GM18873 (cell line): ENCODE data around the gene NUP54.

ENCODE experiments used
- ATAC-seq: cut with Tn5 transposase; IDR thresholded peaks from one replicate; pipeline ENCODE4 v1.9.1; 2021; ENCODE audit warnings: mild to moderate bottlenecking, moderate library complexity, moderate number of reproducible peaks; ENCODE audit not compliant: unreplicated experiment, low FRiP score

NUP54 gene

DNA sequence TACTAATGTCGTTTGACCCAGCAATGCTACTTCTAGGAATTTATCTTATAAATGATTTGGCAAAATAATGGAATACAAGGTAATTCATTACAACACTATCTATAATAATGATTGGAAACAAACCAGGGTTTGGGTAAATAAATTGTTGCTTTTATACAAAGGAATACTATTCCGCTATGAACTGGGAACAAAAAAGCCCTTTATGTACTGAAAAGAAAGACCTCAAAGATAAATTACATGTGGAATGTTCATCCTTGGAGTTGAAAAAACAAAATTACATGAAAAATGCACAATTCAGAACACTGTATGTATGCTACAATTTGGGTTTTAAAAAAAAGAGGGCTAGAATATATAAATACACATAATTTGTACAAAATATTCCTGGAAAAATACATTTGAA, 5.2 kb upstream of the NUP54 start:
- no peak for ATAC-seq

DNA sequence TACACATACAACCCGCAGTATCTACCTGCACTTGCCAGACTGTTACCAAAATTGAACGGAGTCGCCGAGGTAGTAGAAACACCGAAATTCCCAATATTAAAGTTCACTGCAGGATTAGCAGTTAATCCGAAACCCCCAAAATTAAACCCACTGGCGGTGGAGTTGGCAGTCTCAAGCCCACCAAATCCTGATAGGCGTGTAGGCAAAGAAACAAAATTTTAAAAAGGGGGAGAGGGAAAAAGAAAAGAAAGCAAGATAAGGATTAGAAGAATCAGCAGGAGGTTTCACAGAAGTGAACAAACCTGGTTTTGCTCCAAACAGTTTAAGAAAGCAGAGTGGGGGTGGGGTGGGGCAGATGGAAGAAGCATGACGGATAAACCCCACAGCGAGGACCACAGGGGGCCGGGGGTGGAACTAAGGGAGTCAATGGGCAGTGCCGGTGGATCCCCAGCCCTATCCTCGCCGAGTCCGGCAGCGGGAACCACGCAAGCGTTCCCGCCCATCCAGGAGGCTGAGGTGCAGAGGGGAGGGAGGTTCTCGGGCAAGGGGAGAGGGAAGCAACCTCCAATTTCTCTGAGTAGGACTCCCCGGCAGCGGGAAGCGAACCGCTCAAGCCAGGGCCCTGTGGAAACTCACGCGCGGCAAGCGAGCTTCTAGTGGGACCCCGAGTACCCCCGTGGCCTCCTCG, 599 bp downstream of the NUP54 start:
- ATAC-seq, result peak; percentile 17

DNA sequence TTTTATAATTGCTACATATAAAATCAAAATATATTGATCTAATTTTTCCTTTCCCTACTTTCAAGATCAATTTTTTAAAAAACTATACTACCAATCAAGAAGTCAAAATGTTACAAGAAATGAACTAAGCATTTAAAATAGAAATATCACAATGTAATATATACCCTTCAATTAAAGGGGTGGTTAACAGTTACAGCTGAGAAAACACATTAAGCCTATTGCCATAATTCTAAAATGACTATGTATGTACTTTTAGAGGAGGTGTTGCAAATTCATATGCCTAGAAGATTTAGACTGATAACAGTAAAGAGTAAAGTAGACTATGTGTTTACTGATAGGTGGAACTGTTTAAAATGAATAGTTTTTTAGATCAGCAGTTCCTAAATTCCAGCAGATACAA, 3.7 kb downstream of the NUP54 start:
- no peak for ATAC-seq

DNA sequence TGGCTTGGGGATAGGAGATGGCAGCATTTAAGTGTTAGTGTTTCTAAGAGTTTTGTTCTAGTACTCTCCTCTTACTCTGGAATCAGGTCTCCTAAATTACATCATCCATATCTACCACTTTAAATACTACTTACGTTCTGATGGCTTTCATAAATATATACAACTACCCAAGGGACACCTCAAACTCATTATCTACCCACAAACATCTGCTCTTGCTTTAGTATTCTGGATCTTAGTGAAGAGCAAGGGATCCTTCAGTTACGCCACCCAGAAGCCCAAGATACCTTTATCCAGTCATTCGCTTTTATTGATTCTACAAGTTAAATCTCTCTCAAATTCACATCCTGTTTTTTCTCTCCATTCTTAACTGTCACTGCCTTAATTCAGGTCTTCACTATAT, 7.0 kb downstream of the NUP54 start:
- ATAC-seq, result no peak

DNA sequence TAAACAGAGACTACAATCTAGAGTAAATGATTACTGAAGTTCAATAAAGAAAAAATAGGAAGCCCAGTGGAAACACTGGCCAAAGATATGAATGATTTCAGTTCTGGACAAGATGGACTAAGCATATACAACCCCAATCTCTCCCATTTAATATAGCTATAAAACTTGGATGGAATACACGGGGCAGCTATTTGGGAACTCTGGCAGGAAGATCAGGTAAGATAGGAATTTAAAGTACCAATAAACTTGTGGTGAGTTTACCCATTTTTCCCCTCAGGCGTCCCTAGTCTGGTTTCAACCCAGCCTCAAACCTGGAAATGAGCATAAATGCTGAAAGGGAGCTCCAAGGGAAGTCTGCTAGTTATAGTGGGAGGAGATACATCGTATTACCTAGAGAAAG, 20.4 kb downstream of the NUP54 start:
- ATAC-seq, result no peak

DNA sequence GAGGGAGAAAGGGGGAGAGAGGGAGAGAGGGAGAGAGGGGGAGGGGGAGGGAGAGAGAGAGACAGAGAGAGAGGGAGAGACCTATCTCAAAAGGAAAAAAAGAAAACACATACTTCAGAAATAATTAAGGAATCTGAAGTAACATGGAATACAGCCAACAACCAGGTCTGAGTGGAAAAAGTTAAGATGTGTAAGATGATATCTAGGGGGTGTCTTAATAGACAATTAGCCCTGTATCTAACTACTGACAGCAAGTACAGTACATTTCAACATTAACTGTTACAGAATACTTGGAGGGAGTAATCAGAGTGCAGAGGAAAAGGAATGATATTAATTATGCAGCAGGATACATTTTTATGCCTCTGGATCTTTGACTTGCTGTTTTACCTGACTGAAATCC, 22.4 kb downstream of the NUP54 start:
- ATAC-seq, result no peak

DNA sequence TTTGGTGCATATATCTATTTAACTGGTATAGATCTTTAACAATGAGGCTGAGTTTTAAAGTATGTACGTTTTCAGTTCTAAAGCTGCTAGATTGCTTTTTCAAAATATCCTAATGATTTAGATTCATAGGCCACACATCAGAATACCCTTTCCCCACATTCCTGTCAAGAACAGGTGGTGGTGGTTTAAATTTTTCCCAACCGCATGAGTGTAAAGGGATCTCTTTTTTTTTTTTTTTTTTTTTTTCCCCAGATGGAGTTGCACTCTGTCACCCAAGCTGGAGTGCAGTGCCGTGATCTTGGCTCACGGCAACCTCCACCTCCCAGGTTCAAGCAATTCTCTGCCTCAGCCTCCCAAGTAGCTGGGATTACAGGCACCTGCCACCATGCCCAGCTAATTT, 28.0 kb downstream of the NUP54 start:
- ATAC-seq, result no peak

DNA sequence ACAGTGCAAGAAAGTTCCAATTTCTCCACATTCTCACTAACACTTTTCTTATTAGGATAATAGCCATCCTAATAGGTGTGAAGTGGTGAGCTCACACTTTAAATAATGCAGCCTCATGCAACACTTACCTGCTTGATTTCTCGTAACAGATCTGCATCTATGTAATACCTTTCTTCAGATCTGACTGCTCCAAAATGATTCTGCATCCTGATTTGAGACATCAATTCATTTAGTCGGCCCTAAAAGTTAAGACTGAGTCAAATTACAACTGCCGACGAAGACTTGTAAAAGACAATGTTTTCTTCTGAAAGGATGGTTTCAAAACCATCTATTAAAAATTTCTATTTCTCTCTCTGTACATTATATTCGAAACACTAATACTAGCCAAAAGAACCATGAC, 30.7 kb downstream of the NUP54 start:
- no peak for ATAC-seq

DNA sequence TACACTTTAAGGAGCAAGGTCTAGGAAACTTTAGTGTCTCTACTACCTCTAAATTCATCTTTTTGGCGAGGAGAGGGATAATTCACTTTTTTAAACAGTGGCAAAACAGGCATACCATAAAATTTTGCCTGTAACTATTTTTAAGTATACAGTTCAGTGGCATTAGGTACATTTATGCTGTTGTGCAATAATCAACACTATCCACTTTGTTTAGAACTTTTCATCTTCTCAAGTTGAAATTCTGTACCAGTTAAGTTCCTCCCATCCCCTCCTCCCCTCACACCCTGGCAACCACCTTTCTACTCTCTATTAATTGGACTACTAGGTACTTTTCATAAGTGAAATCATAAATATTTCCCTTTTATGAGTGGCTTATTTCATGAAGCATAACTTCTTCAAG, 31.4 kb downstream of the NUP54 start:
- no peak for ATAC-seq

DNA sequence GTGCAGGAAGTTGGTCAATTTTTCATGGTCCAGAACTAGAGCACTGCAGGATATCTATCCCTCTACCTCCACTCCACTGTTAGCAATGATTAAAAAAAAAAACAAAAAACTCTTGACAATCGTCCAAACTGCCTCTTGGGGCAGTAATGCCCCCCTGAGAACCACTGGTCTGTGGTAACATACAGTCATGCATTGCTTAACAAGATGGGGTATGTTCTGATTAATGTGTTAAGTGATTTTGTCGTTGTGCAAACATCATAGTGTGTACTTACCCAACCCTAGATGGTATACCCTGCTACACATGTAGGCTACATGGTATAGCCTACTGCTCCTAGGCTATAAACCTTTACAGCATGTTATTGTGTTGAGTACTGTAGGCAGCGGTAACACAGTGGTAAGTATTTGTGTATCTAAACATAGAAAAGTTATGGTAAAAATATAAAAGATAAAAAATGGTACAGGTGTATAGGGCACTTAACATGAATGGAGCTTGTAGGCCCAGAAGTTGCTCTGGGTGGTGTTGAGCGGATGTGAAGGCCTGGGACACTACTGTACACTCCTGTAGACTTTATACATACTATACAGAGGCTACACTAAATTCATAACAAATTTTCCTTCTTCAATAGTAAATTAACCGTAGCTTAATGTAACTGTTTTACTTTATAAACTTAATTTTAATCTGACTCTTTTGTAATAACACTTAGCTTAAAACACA, 39.6 kb downstream of the NUP54 start:
- no peak for ATAC-seq

DNA sequence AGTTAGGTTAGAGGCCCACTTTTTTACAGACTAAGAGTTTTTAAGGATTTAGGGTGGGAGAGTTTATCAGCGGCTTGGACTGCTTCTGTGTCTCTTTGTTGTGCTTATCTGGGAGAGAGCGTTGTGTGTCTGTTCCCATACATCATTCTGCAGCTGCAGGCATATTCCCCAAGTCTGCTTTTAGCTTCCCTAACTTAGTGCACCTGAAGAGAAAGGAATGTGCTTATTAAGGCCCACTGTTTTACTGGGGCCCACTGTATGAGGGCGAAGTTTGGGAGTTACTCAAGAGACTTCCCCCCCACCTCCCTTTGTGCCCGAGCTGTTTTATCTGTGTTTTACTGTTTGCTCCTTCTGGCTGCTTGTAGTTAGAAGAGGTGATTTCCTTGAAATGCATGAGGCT, 41.8 kb downstream of the NUP54 start:
- ATAC-seq, result no peak

DNA sequence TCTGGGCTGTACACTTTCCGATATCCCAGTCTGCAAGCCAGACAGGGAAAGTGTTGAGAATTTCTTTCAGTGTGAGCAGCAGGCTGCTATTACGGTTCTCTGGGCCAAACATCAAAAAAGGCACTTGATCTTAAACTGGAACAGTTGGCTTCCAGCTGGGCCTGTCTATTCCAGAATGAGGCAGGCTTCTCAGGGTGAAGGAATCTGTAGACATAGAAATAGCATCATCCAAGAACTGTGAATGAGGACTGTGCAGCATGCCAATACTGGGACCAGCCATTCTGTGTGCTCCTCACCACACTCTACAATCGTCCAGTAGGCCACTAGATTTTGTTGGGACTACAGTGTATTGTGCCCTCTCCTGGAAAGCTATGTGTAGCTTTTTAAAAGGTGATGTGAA, 42.5 kb downstream of the NUP54 start:
- no peak for ATAC-seq

DNA sequence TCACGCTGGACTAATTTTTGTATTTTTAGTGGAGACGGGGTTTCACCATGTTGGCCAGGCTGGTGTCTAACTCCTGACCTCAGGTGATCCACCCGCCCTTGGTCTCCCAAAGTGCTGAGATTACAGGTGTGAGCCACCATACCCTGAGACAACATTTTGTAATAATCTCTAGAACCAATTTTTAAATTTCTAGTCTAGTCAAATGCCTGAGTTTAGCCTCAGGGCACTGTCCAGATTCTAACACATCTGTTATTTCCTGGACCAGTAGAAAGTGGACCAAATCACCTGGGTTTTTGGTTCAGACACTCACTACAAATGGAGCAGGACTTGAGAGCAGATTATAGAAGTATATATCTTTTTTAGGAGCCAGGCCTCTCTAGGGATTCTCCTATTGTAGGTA, 52.1 kb downstream of the NUP54 start:
- no peak for ATAC-seq

DNA sequence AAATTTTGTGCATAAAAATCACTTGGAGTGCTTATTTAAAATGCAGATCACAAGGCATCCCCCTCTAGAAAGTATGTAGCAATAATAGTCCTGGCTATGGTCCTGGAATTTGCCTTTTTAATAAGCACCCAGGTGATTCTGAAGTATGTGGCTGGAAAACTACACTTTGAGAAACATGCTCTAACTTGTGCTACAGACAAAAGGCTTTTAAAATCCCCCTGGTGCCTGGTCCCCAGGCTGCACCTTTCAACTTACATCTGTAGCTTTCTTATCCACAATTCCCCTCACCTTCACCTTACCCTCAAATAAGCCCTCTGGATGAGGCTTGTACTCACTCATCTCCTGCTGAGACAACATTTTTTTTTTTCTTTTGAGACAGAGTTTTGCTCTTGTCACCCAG, 52.6 kb downstream of the NUP54 start:
- ATAC-seq, result no peak

DNA sequence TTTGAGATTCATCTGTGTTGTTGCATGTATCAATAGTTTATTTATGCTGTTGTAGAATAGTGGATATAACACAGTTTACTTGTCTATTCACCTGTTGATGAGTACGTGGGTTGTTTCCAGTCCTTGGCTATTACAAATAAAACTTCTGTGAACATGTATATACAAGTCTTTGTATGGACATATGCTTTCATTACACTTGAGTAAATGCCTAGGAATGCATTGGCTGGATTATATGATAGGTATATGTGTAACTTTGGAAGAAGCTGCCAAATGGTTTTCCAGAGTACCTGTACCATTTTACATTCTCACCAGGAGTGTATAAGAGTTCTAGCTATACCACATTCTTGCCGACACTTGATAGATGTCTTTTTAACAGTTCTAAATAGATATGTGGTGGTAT, 57.1 kb downstream of the NUP54 start:
- no peak for ATAC-seq

DNA sequence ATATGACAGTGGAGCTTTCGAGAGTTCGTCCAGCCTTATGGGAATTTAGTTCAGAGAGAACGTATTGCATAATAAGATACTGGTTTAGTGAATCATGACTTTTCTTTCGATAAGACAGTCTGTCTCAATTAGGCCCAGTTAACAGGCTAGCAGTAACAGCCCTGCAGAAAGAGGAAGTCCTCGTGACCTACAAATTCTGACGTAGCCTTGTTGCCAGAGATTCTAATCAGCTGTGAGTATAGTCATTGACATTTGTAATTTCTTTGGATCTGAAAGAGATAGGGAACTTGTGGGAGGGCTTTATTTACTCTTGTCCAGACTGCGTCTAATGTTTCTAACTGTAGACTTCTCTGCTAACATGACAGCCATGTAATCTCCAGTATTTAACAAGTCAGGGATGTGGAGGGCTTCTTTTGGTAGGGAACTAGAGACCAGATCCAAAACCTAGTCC, 57.9 kb downstream of the NUP54 start:
- no peak for ATAC-seq

DNA sequence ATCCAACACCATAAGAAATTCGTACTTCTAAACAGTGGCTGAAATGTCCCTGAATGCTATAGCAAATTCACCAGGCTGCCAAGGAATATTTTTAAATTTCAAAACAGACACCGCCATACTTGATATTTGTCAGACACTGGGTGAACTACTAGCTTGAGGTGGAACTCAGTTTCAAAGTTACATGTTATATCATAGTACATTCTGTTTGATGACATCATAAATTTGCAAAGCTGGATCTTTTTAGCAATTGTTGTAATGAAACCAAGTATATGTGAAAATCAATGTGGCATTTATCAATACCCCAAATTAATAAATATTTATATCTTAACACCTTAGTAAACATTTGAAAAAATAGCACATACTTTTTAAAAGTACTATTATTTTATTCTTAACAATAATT, 59.5 kb downstream of the NUP54 start:
- ATAC-seq, result no peak

DNA sequence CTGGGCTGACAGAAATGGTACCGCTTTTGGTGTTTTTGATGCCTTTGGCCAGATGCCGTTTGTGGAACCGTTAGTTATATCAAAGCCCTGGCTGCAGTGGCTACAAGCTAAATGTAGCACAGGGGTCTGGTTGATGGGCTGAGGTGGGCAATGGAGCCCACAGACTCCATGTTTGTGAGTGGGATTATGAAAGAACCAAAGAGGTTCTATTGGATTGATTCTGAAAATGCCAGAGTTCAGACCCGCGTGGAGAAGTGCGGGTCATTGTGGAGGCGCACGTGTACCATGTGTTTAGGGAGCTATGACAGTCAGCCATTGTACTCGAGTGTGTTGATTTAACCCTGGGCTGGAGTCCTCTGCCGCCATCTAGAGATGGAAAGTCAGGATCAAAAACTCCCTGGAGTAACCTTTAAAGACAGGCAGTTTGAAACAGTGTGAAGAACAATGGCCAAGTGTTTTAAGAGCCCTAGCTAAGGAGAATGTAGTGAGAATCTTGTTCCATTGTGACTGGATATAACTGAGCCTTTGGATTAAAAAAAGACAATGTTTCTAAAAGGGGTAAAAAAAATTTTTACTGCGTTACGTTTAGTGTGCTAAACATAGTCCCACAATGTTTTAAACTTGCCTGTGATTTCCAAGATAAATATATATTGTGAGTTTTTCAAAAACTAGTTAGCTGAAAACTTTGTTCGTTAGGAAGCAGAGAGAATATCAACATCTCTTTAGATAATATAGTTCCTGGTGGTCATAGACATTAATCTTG, 61.0 kb downstream of the NUP54 start:
- no peak for ATAC-seq

DNA sequence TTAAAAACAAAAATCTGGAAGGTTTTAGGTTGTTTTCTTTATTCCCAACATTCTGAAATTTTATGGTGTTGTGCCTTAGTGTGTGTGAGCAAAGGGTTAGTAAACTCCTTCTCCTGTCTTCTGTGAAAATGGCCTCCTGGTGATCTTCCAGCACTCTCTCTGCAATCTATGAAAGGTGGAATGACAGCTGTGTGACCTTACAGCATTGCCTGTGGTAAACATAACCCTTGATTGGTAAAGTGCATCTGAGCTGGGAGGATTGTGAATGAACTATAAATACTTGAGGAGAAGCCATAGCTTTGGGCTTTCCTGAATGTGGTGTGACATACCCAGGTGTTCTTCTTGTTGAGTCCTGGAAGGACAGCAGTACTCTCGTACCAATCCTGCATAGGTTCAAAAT, 63.7 kb downstream of the NUP54 start:
- ATAC-seq, result no peak

DNA sequence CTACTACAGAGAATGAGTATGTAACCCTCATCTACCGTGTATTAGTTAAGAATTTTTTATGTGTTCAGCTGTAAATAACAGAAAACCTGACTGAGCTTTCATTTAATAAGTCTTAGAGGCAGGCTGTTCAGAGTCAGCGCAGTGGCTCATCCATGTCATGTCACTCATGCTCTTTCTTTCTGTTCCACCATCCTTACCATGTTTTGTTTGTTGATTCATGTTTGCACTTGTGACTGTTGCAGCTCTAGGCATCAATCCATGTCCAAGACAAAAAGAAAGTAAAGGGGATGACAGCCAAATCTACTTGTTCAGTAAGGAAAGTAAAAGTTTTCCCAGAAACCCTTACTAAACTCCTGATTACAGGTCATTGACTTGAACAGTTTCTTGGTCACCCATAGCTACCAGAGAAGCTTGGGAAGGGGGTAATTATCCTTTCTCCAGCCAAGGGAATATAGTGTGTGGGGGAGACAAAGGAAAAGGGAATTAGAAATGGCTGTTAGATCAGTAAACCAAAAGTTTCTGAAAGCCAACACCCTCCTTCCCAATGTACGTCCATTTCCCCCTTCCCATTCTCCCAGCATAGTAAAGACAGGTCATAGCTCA, 64.7 kb downstream of the NUP54 start:
- ATAC-seq, result no peak

DNA sequence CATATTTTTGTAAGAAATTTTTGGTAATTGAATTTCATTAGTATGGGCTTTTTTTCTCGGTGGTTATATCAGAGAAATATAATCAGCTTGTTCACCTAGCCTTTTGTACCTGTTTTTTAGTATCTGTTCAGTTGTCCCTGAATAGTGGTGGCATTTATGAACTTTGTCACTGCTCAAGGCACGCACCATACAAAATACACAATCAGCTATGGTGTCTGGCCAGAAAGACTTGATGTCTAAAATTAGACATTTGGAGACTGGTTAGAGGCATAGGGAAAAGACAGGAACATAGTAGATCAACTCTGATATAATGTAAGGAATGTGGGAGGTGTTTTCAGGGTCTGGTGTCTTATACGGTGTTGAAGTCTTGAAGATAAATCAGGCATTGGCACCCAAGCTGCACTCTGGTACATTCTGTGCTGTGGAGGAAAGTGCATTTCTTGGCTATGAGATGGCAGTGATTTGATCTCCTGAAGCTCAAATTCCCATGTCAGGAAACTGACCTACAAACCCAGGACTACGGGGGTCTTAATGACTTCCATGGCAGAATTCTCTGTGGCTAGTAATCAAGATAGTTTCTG, 70.1 kb downstream of the NUP54 start:
- no peak for ATAC-seq
